ENCODE data around the gene POLR2B.
"Not testable (repeated sequence)": the region's sequence is repeated elsewhere in the genome, so short reads cannot be mapped to it uniquely, and the experiment has no call there.

Gene POLR2B

GRCh38 chr4:56978750-56979303 lies at the start of gene POLR2B:
POLR2B (plus strand) TSS chr4:56978896; CDS start chr4:56978986, 90 bp downstream.
- DNase-seq (ENCODE audit: low spot score): peak; percentile 95

GRCh38 chr4:56930638-56931037 lies 48.1 kb upstream of the POLR2B start:
- DNase-seq (ENCODE audit: low spot score): no peak

- no peak for DNase-seq (ENCODE audit: low spot score)
These were observed 46.8 kb upstream of the POLR2B start for GRCh38 chr4:56931924-56932323.

DNA sequence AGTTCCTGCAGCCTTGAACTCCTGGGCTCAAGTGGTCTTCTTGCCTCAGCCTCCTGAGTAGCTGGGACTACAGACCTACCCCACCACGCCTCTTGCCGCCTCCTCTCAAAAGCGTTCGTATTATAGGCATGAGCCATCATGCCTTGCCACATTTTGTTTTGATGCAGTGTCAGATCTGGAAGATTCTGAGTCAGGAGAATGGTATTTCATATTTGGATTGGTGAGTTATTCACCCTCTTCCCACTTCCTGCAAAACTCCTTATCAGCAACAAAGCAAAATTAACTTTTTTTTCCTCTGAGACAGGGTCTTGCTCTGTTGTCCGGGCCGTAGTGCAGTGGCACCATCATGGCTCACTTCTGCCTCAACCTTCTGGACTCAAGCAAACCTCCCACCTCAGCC lies 41.4 kb upstream of the POLR2B start:
- no peak for DNase-seq (ENCODE audit: low spot score)

DNA sequence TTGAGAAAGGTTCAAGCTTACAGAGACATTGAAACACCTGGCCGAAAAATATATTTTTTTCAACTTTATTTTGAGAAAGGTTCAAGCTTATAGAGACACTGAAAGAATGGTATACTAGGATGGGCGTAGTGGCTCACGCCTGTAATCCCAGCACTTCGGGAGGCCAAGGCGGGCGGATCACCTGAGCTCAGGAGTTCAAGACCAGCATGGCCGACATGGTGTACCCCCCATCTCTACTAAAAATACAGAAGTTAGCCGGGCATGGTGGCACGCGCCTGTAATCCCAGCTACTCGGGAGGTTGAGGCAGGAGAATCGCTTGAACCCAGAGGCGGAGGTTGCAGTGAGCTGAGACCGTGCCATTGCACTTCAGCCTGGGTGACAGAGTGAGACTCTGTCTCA lies 38.9 kb upstream of the POLR2B start:
- not testable (repeated sequence) for DNase-seq (ENCODE audit: low spot score)

- no peak for DNase-seq (ENCODE audit: low spot score)
These were observed 38.3 kb upstream of the POLR2B start for GRCh38 chr4:56940403-56940802.

- DNase-seq (ENCODE audit: low spot score): no peak
These were observed 37.7 kb upstream of the POLR2B start for GRCh38 chr4:56940971-56941370.

GRCh38 chr4:56941403-56941802 lies 37.3 kb upstream of the POLR2B start:
- DNase-seq (ENCODE audit: low spot score): no peak

- peak; percentile 75 for DNase-seq (ENCODE audit: low spot score)
These were observed 24.8 kb upstream of the POLR2B start for GRCh38 chr4:56953680-56954520.

DNA sequence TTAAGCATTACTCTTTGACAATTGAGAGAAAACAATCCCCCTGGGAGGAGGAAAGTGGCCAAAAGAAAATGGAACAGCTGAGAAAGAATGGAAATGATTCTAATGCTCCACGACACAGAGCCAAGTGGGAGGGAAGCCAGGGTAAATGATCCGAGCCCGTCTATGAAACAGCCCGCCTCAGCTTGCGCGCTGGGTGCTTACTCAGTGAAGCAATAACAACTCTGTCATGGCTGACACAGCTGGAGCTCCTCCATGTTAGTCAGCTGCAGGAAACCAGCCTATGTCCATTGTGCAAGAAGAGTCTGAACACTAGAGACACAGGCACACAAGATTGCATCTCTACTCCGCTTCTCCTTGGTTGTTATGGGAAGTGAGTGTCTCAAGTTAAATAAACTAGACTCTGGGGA lies 20.6 kb upstream of the POLR2B start:
- peak; percentile 82 for DNase-seq (ENCODE audit: low spot score)

- no peak for DNase-seq (ENCODE audit: low spot score)
These were observed 19.6 kb upstream of the POLR2B start for GRCh38 chr4:56959100-56959499.

DNA sequence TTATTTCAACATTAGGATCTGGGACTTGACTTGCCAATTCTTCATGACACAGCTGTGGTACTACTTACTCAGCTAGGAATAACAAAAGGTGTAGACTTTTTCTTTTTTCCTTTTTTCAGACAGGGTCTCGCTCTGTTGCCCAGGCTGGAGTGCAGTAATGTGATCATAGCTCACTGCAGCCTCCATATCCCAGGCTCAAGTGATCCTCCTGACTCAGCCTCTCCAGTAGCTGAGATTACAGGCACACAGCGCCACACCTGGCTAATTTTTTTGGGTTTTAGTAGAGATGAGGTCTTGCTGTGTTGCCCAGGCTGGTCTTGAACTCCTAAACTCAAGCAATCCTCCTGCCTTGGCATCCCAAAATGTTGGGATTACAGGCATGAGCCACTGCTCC lies 17.6 kb upstream of the POLR2B start:
- no peak for DNase-seq (ENCODE audit: low spot score)

DNA sequence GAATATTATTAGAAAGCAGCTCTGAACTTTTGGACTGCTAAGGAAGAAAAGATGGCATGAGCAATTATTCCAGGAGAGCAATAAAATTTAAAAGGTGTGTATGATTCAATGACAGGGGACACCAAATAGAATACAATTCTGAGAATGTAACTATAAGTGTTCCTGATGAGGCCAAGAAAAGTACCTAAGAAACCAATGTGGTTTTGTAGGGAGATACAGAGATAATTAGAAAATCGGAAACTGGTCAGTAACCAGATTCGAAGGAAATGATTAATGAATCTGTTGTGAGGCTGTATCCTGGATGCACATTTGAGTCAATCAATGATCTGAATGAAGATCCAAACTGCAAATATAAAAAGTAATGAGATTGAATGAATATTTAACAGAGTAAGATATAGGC lies 7.3 kb upstream of the POLR2B start:
- DNase-seq (ENCODE audit: low spot score): no peak

GRCh38 chr4:56972389-56972788 lies 6.3 kb upstream of the POLR2B start:
- DNase-seq (ENCODE audit: low spot score): no peak

DNA sequence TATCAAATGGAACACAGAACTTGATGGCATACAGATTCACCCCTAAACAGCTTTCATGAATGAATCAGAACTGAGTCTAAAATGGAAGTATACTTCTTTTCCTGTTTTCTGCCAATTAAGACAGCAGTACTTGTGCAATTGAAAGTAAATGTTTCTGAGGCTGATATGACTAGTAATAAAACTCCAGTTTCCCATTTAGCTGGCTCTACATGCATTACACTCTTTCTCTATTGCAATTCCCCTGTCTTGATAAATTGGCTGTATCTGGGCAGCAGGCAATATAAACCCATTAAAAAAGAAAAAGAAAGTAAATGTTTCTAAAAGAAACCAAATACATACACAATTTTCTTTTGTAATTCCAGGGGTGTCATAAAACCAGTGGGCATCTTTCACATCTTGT lies 5.9 kb upstream of the POLR2B start:
- DNase-seq (ENCODE audit: low spot score): no peak

- no peak for DNase-seq (ENCODE audit: low spot score)
These were observed 5.4 kb upstream of the POLR2B start for GRCh38 chr4:56973336-56973735.

- no peak for DNase-seq (ENCODE audit: low spot score)
These were observed 2.3 kb upstream of the POLR2B start for GRCh38 chr4:56976283-56976836.

DNA sequence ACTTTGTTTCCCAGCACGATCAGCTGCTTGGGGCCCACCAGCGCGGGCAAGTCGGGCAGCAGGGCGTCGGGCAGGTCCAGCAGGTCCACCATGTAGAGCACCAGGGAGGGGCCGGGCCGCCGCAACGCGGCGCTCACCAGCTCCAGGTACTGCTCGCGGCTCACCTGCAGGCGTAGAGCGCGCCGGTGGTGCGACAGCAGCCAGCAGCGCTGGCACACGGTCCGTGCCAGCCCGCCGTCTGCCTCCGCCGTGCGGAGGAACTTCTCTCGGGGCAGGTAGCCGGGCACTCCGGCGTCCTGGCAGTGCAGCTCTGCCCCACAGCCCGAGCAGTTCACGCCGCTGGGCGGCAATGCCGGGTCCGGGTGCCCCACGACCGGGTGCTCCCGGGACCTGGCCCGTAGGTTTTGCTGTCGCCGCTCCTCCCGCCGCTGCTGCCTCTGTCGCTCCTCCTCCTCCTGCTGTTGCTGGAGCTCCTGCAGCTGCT lies 1.8 kb upstream of the POLR2B start:
- DNase-seq (ENCODE audit: low spot score): no peak

DNA sequence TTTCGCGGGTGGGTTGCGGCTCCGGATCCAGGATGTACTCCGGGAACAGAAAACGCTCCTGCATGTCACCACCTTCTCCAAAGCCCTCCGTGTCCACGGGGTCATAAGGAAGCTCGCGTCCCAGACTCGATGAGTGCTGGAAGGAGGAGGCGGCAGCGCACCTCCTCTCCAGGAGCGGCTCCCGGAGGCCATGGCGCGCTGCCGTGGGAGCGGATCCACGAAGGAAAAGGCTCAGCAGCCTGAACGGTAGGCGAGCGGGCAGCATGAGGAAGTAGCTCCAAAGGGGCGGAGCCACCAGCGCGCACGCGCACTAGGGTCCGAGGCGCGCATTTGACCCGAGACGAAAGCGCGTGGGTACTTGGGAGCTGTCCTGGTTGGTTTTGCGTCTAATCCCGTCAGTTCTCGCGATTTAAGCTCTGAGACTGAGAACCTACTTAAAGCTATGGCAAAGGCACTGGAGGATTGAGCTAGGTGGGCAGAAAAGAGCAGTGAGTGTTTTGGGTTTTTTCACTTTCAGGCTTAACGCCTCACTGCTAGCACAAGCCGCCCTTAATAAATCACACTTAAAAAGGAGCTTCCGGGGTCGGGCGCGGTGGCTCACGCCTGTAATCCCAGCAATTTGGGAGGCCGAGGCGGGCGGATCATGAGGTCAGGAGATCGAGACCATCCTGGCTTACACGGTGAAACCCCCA lies 1.2 kb upstream of the POLR2B start, which contains the start of gene NOA1:
Gene NOA1 (minus strand): TSS at position 286 of the 692 bp plus-strand sequence. CDS start 21 bp downstream, at position 265.
- peak; percentile 96 for DNase-seq (ENCODE audit: low spot score)

DNA sequence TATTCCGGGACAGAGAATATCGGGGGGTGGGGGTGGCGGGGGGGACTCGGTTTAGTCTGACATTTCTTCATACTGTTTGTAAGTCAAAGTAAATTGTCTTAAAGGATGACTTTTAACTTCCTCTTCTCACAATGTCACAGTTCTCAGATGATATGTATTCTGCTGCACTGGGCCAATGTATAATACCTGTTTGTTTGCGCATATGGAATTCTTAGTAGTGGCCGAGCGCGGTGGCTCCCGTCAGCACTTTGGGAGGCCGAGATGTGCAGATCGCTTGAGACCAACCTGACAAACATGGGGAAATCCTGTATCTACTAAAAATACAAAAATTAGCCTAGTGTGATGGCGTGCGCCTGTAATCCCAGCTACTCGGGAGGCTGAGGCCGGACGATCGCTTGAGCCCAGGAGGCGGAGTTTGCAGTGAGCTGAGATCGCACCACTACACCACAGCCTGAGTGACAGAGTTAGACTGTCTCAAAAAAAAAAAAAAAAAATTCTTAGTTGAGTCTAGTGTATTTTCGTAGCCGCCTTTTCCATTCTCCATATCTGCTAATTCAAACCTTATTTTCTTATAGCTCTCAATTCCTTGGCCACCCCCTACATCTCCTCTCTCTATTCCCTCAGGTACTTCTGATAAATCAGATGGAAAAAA lies 851 bp downstream of the POLR2B start:
- DNase-seq (ENCODE audit: low spot score): no peak

- no peak for DNase-seq (ENCODE audit: low spot score)
These were observed 3.1 kb downstream of the POLR2B start for GRCh38 chr4:56981795-56982201.

- no peak for DNase-seq (ENCODE audit: low spot score)
These were observed 7.5 kb downstream of the POLR2B start for GRCh38 chr4:56986192-56986591.
